Head of caudate nucleus (tissue), 42 donors: ENCODE results near the gene INPP4A.
A peak's percentile ranks its signal among the peaks of the same experiment; 100 is the strongest.

ENCODE experiments used
- DNase-seq, 42 donors: peaks; one replicate each; pipeline versions ENCODE4 v3.0.0 to v3.0.0-alpha.2; 2020 to 2021; ENCODE audit warnings: mixed read lengths in 7 of 42
- intact Hi-C: fragments of 100-400 bp; cut with DNase I; formaldehyde crosslinking; loops from one replicate; pipeline ENCODE4 v1.15.0; 2022

Gene INPP4A

GRCh38 chr2:98519851-98520250 is 75.2 kb downstream of the INPP4A start:
- intact Hi-C loops: no loop called here
- no peak for DNase-seq

- no peak for DNase-seq
- intact Hi-C loops: no loop called here
Observed at GRCh38 chr2:98520806-98521205, 76.1 kb downstream of the INPP4A start.

- DNase-seq: no peak
- intact Hi-C loops: no loop called here
Observed at GRCh38 chr2:98521266-98521665, 76.6 kb downstream of the INPP4A start.

GRCh38 chr2:98522854-98523253 is 78.2 kb downstream of the INPP4A start:
- intact Hi-C loops: no loop called here

GRCh38 chr2:98524168-98524567 is 79.5 kb downstream of the INPP4A start:
- intact Hi-C loops: no loop called here
- DNase-seq: no peak

More at GRCh38 chr2:98522854-98523253, 78.2 kb downstream of the INPP4A start:
- DNase-seq: no peak

- DNase-seq: no peak
- intact Hi-C loops: no loop called here
Observed at GRCh38 chr2:98528349-98528748, 83.7 kb downstream of the INPP4A start.

- no peak for DNase-seq
- intact Hi-C loops: loop anchor here (10.0 kb wide), 1 partner anchor 105 kb away; no protein-coding TSS in a partner anchor
Observed at GRCh38 chr2:98530114-98530513, 85.5 kb downstream of the INPP4A start.

- DNase-seq: no peak
- intact Hi-C loops: loop anchor here (10.0 kb wide), 1 partner anchor 108 kb away; no protein-coding TSS in a partner anchor
Observed at GRCh38 chr2:98532756-98533155, 88.1 kb downstream of the INPP4A start.

- no peak for DNase-seq
- intact Hi-C loops: loop anchor here (10.0 kb wide), 1 partner anchor 109 kb away; no protein-coding TSS in a partner anchor
Observed at GRCh38 chr2:98533547-98533946, 88.9 kb downstream of the INPP4A start.

GRCh38 chr2:98534761-98535160 is 90.1 kb downstream of the INPP4A start:
- no peak for DNase-seq
- intact Hi-C loops: loop anchor here (10.0 kb wide), 1 partner anchor 110 kb away; no protein-coding TSS in a partner anchor

- DNase-seq: no peak
- intact Hi-C loops: loop anchor here (10.0 kb wide), 1 partner anchor 111 kb away; no protein-coding TSS in a partner anchor
Observed at GRCh38 chr2:98535971-98536677, 91.5 kb downstream of the INPP4A start.

GRCh38 chr2:98537390-98538126 is 92.9 kb downstream of the INPP4A start:
- DNase-seq: no peak
- intact Hi-C loops: loop anchor here (10.0 kb wide), 1 partner anchor 113 kb away; no protein-coding TSS in a partner anchor

GRCh38 chr2:98538280-98539041 is 93.8 kb downstream of the INPP4A start:
- DNase-seq: peak in 3 of 42 donors; percentile 33 to 66 (median 62)

GRCh38 chr2:98539056-98539735 is 94.5 kb downstream of the INPP4A start:
- no peak for DNase-seq
- intact Hi-C loops: loop anchor here (10.0 kb wide), 1 partner anchor 114 kb away; no protein-coding TSS in a partner anchor

More at GRCh38 chr2:98538280-98539041, 93.8 kb downstream of the INPP4A start:
- intact Hi-C loops: loop anchor here (10.0 kb wide), 1 partner anchor 114 kb away; no protein-coding TSS in a partner anchor

GRCh38 chr2:98540536-98540935 is 95.9 kb downstream of the INPP4A start:
- no peak for DNase-seq
- intact Hi-C loops: no loop called here

GRCh38 chr2:98541489-98541888 is 96.8 kb downstream of the INPP4A start:
- intact Hi-C loops: no loop called here
- no peak for DNase-seq

GRCh38 chr2:98541906-98542305 is 97.2 kb downstream of the INPP4A start:
- intact Hi-C loops: no loop called here
- no peak for DNase-seq

- intact Hi-C loops: no loop called here
- DNase-seq: peak in 1 of 42 donors; percentile 44
Observed at GRCh38 chr2:98543214-98543613, 98.6 kb downstream of the INPP4A start.

- intact Hi-C loops: no loop called here
- DNase-seq: peak in 27 of 42 donors; percentile 26 to 78 (median 51)
Observed at GRCh38 chr2:98543842-98544241, 99.2 kb downstream of the INPP4A start.
